ENCODE data around the gene NPVF.

- no peak for TF ChIP-seq CTCF (IDR thresholded peaks at IDR 0.05)
- no peak for TF ChIP-seq POLR2A (IDR thresholded peaks at IDR 0.05)
These were observed 5.1 kb downstream of the NPVF start for GRCh38 chr7:25223206-25223605.

Measured in suprapubic skin (tissue), 3 donors.